Stimulated activated CD4-positive, alpha-beta T cell treated with anti-CD3 and anti-CD28 coated beads, Interleukin-2, amount 100 ng/mL, for 48 hours (primary cell): ENCODE results near the gene NEDD9.

Source experiments
- DNase-seq, 2 donors: peaks; one replicate each; pipeline ENCODE4 v3.0.0-alpha.2; 2020

The NEDD9 gene

GRCh38 chr6:11233673-11234573 lies 1.5 kb upstream of the NEDD9 start:
- no peak for DNase-seq

- DNase-seq: no peak
These were observed 530 bp upstream of the NEDD9 start for GRCh38 chr6:11232770-11233626.

- no peak for DNase-seq
These were observed 790 bp downstream of the NEDD9 start for GRCh38 chr6:11231564-11232192.

GRCh38 chr6:11231108-11231463 lies 1.4 kb downstream of the NEDD9 start:
- no peak for DNase-seq

GRCh38 chr6:11230158-11231107 lies 2.0 kb downstream of the NEDD9 start:
- no peak for DNase-seq

- no peak for DNase-seq
These were observed 2.8 kb downstream of the NEDD9 start for GRCh38 chr6:11229655-11230046.

GRCh38 chr6:11228935-11229654 lies 3.4 kb downstream of the NEDD9 start:
- DNase-seq: no peak

- DNase-seq: no peak
These were observed 4.8 kb downstream of the NEDD9 start for GRCh38 chr6:11227698-11228097.

- no peak for DNase-seq
These were observed 6.5 kb downstream of the NEDD9 start for GRCh38 chr6:11226005-11226404.

- no peak for DNase-seq
These were observed 7.5 kb downstream of the NEDD9 start for GRCh38 chr6:11224966-11225463.

- peak in 1 of 2 donors; percentile 32 for DNase-seq
These were observed 8.1 kb downstream of the NEDD9 start for GRCh38 chr6:11224252-11224965.

GRCh38 chr6:11223286-11223864 lies 9.1 kb downstream of the NEDD9 start:
- DNase-seq: no peak

GRCh38 chr6:11222385-11223277 lies 9.8 kb downstream of the NEDD9 start:
- no peak for DNase-seq

- no peak for DNase-seq
These were observed 10.7 kb downstream of the NEDD9 start for GRCh38 chr6:11221623-11222384.

- no peak for DNase-seq
These were observed 13.1 kb downstream of the NEDD9 start for GRCh38 chr6:11219400-11219834.

- DNase-seq: no peak
These were observed 13.7 kb downstream of the NEDD9 start for GRCh38 chr6:11218538-11219399.

GRCh38 chr6:11218102-11218442 lies 14.4 kb downstream of the NEDD9 start:
- no peak for DNase-seq
